GM23338 (cell line): ENCODE data around the gene HYCC2.

Source experiments
- CTCF ChIP-seq, 2 experiments: fragments of 200-600 bp in 1 of 2; sonication (generic) in 1 of 2; conservative IDR thresholded peaks; 2 replicates each; pipeline versions ENCODE4 v1.5.1 to v1.6.1; 2016 to 2017; ENCODE audit warnings: antibody characterized with exemption in 2 of 2, low read depth in 2 of 2, mild to moderate bottlenecking in 2 of 2, moderate library complexity in 1 of 2
- EZH2phosphoT487 ChIP-seq: fragments of 200-600 bp; sonication (generic); IDR thresholded peaks from one replicate; pipeline ENCODE4 v1.8.1; 2018; ENCODE audit warnings: antibody characterized with exemption; ENCODE audit not compliant: unreplicated experiment
- REST ChIP-seq: IDR thresholded peaks from one replicate; pipeline ENCODE4 v1.6.1; 2018; ENCODE audit warnings: antibody characterized with exemption; ENCODE audit not compliant: unreplicated experiment

GRCh38 chr2:201046881-201047280, 24.6 kb downstream of the HYCC2 start:
- TF ChIP-seq EZH2phosphoT487 (no peak), CTCF (conservative IDR thresholded peaks at IDR 0.05; ENCODE audit: low read depth in 2 of 2) (no peak), REST (no peak)
